ENCODE results near the gene LAP3. TPM values are rescaled to one million over a fixed set of nuclear protein-coding genes. Genes with fewer than 3 reads are reported as not detected.

The LAP3 gene
- total RNA-seq, 6 experiments from 2014 or later: 54.4 to 56.3 (median 55.7) TPM

GRCh38 chr4:17636341-17636695 lies 59.3 kb downstream of the LAP3 start:
- H3K27ac Mint-ChIP-seq: no peak overlapping the region; the same call in 1 of the 2 replicates
- H3K4me3 Mint-ChIP-seq: no peak overlapping the region
- H3K36me3 Mint-ChIP-seq (ENCODE audit: low read depth): peaks cover 15% of the 10 kb centered on the region; the same call in 1 of the 2 replicates
- DNase-seq: no peak
- no peaks in the 10 kb centered on the region for H3K4me1 Mint-ChIP-seq (ENCODE audit: low read depth)
- H3K27me3 Mint-ChIP-seq (ENCODE audit: insufficient read depth): no peaks in the 10 kb centered on the region
- H3K9me3 Mint-ChIP-seq: no peaks in the 10 kb centered on the region
- TF ChIP-seq, protein P1, sequence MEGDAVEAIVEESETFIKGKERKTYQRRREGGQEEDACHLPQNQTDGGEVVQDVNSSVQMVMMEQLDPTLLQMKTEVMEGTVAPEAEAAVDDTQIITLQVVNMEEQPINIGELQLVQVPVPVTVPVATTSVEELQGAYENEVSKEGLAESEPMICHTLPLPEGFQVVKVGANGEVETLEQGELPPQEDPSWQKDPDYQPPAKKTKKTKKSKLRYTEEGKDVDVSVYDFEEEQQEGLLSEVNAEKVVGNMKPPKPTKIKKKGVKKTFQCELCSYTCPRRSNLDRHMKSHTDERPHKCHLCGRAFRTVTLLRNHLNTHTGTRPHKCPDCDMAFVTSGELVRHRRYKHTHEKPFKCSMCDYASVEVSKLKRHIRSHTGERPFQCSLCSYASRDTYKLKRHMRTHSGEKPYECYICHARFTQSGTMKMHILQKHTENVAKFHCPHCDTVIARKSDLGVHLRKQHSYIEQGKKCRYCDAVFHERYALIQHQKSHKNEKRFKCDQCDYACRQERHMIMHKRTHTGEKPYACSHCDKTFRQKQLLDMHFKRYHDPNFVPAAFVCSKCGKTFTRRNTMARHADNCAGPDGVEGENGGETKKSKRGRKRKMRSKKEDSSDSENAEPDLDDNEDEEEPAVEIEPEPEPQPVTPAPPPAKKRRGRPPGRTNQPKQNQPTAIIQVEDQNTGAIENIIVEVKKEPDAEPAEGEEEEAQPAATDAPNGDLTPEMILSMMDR (IDR thresholded peaks at IDR 0.05): no peak

- H3K27ac Mint-ChIP-seq: no peak overlapping the region; the same call in 1 of the 2 replicates
- H3K9me3 Mint-ChIP-seq: no peaks in the 10 kb centered on the region
- TF ChIP-seq, protein P1 (IDR thresholded peaks at IDR 0.05): peak; percentile 97
- H3K36me3 Mint-ChIP-seq (ENCODE audit: low read depth): peaks cover 15% of the 10 kb centered on the region; the same call in 1 of the 2 replicates
- H3K4me3 Mint-ChIP-seq: no peak overlapping the region
- peak; percentile 59 for DNase-seq
- H3K27me3 Mint-ChIP-seq (ENCODE audit: insufficient read depth): no peaks in the 10 kb centered on the region
- H3K4me1 Mint-ChIP-seq (ENCODE audit: low read depth): no peaks in the 10 kb centered on the region
These were observed 60.0 kb downstream of the LAP3 start for GRCh38 chr4:17636696-17637622.

GRCh38 chr4:17639136-17639535 lies 62.1 kb downstream of the LAP3 start:
- no peak for DNase-seq
- Mint-ChIP-seq H3K9me3 (peaks cover 8% of the 10 kb centered on the region), H3K4me1 (ENCODE audit: low read depth) (no peaks in the 10 kb centered on the region), H3K4me3 (no peak overlapping the region), H3K27me3 (ENCODE audit: insufficient read depth) (peaks cover 2% of the 10 kb centered on the region; the same call in 1 of the 2 replicates), H3K36me3 (ENCODE audit: low read depth) (peaks cover 15% of the 10 kb centered on the region), H3K27ac (no peak overlapping the region)
- TF ChIP-seq, protein P1 (IDR thresholded peaks at IDR 0.05): no peak

GRCh38 chr4:17642398-17642783 lies 65.4 kb downstream of the LAP3 start:
- Mint-ChIP-seq H3K4me3 (no peak overlapping the region), H3K4me1 (ENCODE audit: low read depth) (no peaks in the 10 kb centered on the region), H3K27me3 (ENCODE audit: insufficient read depth) (peaks cover 6% of the 10 kb centered on the region; the same call in 1 of the 2 replicates), H3K36me3 (ENCODE audit: low read depth) (peaks cover 11% of the 10 kb centered on the region), H3K9me3 (peaks cover 8% of the 10 kb centered on the region), H3K27ac (no peak overlapping the region)
- DNase-seq: no peak
- TF ChIP-seq, protein P1 (IDR thresholded peaks at IDR 0.05): no peak

DNA sequence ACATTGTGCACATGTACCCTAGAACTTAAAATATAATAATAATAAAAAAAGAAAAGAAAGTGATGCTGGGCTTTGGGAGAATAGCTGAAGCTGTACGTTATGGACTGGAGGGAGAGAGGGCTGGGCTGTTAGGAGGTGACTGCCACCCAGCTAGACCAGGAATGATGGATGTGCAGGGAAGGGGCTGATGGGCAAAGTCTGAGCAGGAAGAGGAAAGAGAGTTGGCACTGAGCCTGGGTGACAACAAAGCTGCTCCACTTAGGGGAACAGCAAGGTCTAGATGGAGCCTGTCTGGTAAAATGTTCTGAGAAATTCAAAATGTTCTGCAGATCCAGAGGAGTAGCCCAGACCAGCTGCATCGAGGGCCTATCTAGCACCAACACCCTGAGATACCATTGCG lies 69.7 kb downstream of the LAP3 start:
- Mint-ChIP-seq H3K4me3 (no peak overlapping the region), H3K9me3 (peaks cover 8% of the 10 kb centered on the region), H3K27me3 (ENCODE audit: insufficient read depth) (peaks cover 7% of the 10 kb centered on the region), H3K27ac (no peak overlapping the region), H3K4me1 (ENCODE audit: low read depth) (no peaks in the 10 kb centered on the region), H3K36me3 (ENCODE audit: low read depth) (peaks cover 11% of the 10 kb centered on the region)
- DNase-seq: no peak
- TF ChIP-seq, protein P1 (IDR thresholded peaks at IDR 0.05): no peak
